ENCODE results near the gene CLSTN2. TPM values are rescaled to one million over a fixed set of nuclear protein-coding genes. Genes with fewer than 3 reads are reported as not detected.

CLSTN2 gene
- total RNA-seq, 1 experiment from 2014 or later = 0.02 TPM

DNA sequence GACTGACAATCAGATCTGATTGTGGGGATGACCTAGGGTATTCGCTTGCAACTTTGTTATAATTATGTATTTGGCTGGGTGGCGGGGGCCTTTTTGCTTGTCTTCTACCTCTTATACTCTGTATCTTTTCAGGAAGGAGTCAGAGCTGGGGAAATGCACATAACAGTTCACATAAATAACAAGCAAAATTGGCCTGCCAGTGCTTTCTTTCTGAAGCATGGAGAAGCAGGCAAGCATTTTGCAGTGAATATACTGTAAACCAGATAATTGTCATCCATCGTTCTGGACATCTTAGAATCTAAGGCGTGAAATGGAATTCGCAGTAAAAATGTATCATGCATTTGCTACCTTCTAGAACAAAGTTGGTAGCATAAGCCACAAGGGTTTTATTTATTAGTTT lies 227.6 kb downstream of the CLSTN2 start:
- no peaks in the 10 kb centered on the region for H3K9me2 ChIP-seq (ENCODE audit: insufficient read depth)
- intact Hi-C loops (cut with micrococcal nuclease) = no loop called here
- no peak overlapping the region for H3K4me3 ChIP-seq (replicated peaks in 1 of 2; ENCODE audit: low read depth in 1 of 2, low read length in 2 of 2)
- ATAC-seq = no peak
- H3K9ac ChIP-seq (ENCODE audit: low read length) = no peak overlapping the region
- no peak overlapping the region for H2AFZ ChIP-seq (ENCODE audit: low read depth, low read length, poor library complexity, severe bottlenecking)
- H3K36me3 ChIP-seq (ENCODE audit: control insufficient read depth in 1 of 2, insufficient read depth in 2 of 2, low read length in 2 of 2) = no peaks in the 10 kb centered on the region
- no peaks in the 10 kb centered on the region for H3K9me3 ChIP-seq (ENCODE audit: control insufficient read depth in 1 of 2, insufficient read depth in 1 of 2, low read depth in 1 of 2, low read length in 2 of 2)
- no peak overlapping the region for H3K4me2 ChIP-seq (ENCODE audit: low read length)
- POLR2A ChIA-PET = no interaction called here
- no peaks in the 10 kb centered on the region for H3K4me1 ChIP-seq (ENCODE audit: control insufficient read depth in 1 of 2, insufficient read depth in 2 of 2, low read length in 2 of 2)
- peaks cover 43% of the 10 kb centered on the region for H3K27me3 ChIP-seq (ENCODE audit: insufficient read depth, low read length)
- H4K20me1 ChIP-seq (ENCODE audit: insufficient read depth) = no peaks in the 10 kb centered on the region
- BruUV-seq (replicated peaks) = no TSS peak
- no peak for DNase-seq (ENCODE audit: low read depth, low spot score)
- no peak for TF ChIP-seq ZNF274 (IDR thresholded peaks at IDR 0.05; ENCODE audit: low read depth, low read length)
- RAD21 ChIA-PET (ENCODE audit: low non-redundant PET in 1 of 2, low total read pairs in 2 of 2, uncharacterized antibody in 2 of 2, unreplicated experiment in 2 of 2) = interaction anchor here in 1 of 2 experiments (0.7 kb wide), 1 partner anchor 111 kb away, joined by 3 read pairs; no protein-coding TSS in a partner anchor
- CTCF ChIA-PET = no interaction called here
- H3K27ac ChIP-seq (ENCODE audit: low read depth, low read length) = no peak overlapping the region
- no peaks in the 10 kb centered on the region for H3K79me2 ChIP-seq (ENCODE audit: insufficient read depth, low read length)

DNA sequence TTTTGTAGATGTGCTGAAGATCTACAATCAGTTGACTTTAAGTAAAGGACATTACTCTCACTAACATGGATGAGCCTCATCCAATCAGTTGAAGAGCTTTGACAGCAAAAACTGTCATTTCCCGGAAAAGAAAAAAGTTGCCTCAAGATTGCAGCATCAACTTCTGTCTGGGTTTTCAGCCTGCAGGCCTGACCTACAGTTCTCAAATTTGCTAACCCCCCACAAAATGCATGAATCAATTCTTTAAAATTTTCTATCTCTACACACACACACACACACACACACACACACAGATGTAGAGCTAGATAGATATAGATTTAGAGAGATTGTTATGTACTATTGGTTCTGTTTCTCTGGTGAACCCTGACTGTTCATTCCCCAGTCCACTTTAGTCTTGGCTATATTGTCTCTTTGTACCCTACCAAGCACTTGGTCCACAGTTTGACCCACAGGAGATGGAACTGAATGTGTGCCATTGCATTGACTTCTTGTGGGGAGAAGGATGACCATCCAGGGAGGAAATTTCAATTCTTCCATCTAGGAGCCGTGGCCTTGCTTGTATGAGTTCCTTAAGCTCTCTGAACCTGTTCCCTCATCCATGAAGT lies 228.3 kb downstream of the CLSTN2 start:
- H4K20me1 ChIP-seq (ENCODE audit: insufficient read depth) = no peaks in the 10 kb centered on the region
- intact Hi-C loops (cut with micrococcal nuclease) = no loop called here
- H3K9me2 ChIP-seq (ENCODE audit: insufficient read depth) = no peaks in the 10 kb centered on the region
- ChIA-PET CTCF (no interaction called here), POLR2A (no interaction called here), RAD21 (ENCODE audit: low non-redundant PET in 1 of 2, low total read pairs in 2 of 2, uncharacterized antibody in 2 of 2, unreplicated experiment in 2 of 2) (interaction anchor here in 1 of 2 experiments (0.7 kb wide), 1 partner anchor 112 kb away, joined by 3 read pairs; no protein-coding TSS in a partner anchor)
- no peak overlapping the region for H2AFZ ChIP-seq (ENCODE audit: low read depth, low read length, poor library complexity, severe bottlenecking)
- H3K9ac ChIP-seq (ENCODE audit: low read length) = no peak overlapping the region
- no peak overlapping the region for H3K27ac ChIP-seq (ENCODE audit: low read depth, low read length)
- H3K79me2 ChIP-seq (ENCODE audit: insufficient read depth, low read length) = no peaks in the 10 kb centered on the region
- H3K4me1 ChIP-seq (ENCODE audit: control insufficient read depth in 1 of 2, insufficient read depth in 2 of 2, low read length in 2 of 2) = no peaks in the 10 kb centered on the region
- ATAC-seq (no peak), DNase-seq (ENCODE audit: low read depth, low spot score) (no peak)
- no TSS peak for BruUV-seq (replicated peaks)
- no peaks in the 10 kb centered on the region for H3K9me3 ChIP-seq (ENCODE audit: control insufficient read depth in 1 of 2, insufficient read depth in 1 of 2, low read depth in 1 of 2, low read length in 2 of 2)
- H3K4me2 ChIP-seq (ENCODE audit: low read length) = no peak overlapping the region
- no peak overlapping the region for H3K4me3 ChIP-seq (replicated peaks in 1 of 2; ENCODE audit: low read depth in 1 of 2, low read length in 2 of 2)
- H3K36me3 ChIP-seq (ENCODE audit: control insufficient read depth in 1 of 2, insufficient read depth in 2 of 2, low read length in 2 of 2) = no peaks in the 10 kb centered on the region
- H3K27me3 ChIP-seq (ENCODE audit: insufficient read depth, low read length) = peaks cover 43% of the 10 kb centered on the region
- TF ChIP-seq ZNF274 (IDR thresholded peaks at IDR 0.05; ENCODE audit: low read depth, low read length) (no peak), FOSL1 (IDR thresholded peaks at IDR 0.05; ENCODE audit: low read depth) (no peak), POLR2AphosphoS5 (IDR thresholded peaks at IDR 0.05; ENCODE audit: low read depth, low read length) (no peak), ZFX (IDR thresholded peaks at IDR 0.05) (no peak), EZH2phosphoT487 (IDR thresholded peaks at IDR 0.05; ENCODE audit: borderline replicate concordance) (no peak), ELF1 (IDR thresholded peaks at IDR 0.05; ENCODE audit: borderline replicate concordance, low read depth) (no peak), POLR2A (IDR thresholded peaks at IDR 0.05; ENCODE audit: borderline replicate concordance, extremely low read depth, insufficient read depth, insufficient read length) (no peak), SRF (IDR thresholded peaks at IDR 0.05; ENCODE audit: low read depth) (no peak), CEBPB (IDR thresholded peaks at IDR 0.05; ENCODE audit: low read depth) (no peak), EGR1 (IDR thresholded peaks at IDR 0.05; ENCODE audit: low read depth) (no peak), CBX3 (IDR thresholded peaks at IDR 0.05; ENCODE audit: low read depth) (no peak), JUND (IDR thresholded peaks at IDR 0.05) (no peak), EZH2 (IDR thresholded peaks at IDR 0.05) (no peak)
- TF ChIP-seq, protein P1, sequence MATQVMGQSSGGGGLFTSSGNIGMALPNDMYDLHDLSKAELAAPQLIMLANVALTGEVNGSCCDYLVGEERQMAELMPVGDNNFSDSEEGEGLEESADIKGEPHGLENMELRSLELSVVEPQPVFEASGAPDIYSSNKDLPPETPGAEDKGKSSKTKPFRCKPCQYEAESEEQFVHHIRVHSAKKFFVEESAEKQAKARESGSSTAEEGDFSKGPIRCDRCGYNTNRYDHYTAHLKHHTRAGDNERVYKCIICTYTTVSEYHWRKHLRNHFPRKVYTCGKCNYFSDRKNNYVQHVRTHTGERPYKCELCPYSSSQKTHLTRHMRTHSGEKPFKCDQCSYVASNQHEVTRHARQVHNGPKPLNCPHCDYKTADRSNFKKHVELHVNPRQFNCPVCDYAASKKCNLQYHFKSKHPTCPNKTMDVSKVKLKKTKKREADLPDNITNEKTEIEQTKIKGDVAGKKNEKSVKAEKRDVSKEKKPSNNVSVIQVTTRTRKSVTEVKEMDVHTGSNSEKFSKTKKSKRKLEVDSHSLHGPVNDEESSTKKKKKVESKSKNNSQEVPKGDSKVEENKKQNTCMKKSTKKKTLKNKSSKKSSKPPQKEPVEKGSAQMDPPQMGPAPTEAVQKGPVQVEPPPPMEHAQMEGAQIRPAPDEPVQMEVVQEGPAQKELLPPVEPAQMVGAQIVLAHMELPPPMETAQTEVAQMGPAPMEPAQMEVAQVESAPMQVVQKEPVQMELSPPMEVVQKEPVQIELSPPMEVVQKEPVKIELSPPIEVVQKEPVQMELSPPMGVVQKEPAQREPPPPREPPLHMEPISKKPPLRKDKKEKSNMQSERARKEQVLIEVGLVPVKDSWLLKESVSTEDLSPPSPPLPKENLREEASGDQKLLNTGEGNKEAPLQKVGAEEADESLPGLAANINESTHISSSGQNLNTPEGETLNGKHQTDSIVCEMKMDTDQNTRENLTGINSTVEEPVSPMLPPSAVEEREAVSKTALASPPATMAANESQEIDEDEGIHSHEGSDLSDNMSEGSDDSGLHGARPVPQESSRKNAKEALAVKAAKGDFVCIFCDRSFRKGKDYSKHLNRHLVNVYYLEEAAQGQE (IDR thresholded peaks at IDR 0.05; ENCODE audit: low read depth) = no peak
- TF ChIP-seq, protein P2, sequence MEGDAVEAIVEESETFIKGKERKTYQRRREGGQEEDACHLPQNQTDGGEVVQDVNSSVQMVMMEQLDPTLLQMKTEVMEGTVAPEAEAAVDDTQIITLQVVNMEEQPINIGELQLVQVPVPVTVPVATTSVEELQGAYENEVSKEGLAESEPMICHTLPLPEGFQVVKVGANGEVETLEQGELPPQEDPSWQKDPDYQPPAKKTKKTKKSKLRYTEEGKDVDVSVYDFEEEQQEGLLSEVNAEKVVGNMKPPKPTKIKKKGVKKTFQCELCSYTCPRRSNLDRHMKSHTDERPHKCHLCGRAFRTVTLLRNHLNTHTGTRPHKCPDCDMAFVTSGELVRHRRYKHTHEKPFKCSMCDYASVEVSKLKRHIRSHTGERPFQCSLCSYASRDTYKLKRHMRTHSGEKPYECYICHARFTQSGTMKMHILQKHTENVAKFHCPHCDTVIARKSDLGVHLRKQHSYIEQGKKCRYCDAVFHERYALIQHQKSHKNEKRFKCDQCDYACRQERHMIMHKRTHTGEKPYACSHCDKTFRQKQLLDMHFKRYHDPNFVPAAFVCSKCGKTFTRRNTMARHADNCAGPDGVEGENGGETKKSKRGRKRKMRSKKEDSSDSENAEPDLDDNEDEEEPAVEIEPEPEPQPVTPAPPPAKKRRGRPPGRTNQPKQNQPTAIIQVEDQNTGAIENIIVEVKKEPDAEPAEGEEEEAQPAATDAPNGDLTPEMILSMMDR (IDR thresholded peaks at IDR 0.05 in 2 of 3, conservative IDR thresholded peaks at IDR 0.05 in 1 of 3; ENCODE audit: borderline replicate concordance in 1 of 3, insufficient read depth in 1 of 3, low read depth in 2 of 3, low read length in 2 of 3) = no peak
- TF ChIP-seq, protein P3, sequence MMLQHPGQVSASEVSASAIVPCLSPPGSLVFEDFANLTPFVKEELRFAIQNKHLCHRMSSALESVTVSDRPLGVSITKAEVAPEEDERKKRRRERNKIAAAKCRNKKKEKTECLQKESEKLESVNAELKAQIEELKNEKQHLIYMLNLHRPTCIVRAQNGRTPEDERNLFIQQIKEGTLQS (IDR thresholded peaks at IDR 0.05) = no peak
- TF ChIP-seq, protein P4, sequence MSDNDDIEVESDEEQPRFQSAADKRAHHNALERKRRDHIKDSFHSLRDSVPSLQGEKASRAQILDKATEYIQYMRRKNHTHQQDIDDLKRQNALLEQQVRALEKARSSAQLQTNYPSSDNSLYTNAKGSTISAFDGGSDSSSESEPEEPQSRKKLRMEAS (IDR thresholded peaks at IDR 0.05) = no peak

Data from HCT116 (cell line).